ENCODE measurements around the gene TMED4.

GRCh38 chr7:44547536-44548231 lies 34.3 kb downstream of the TMED4 start:
- TF ChIP-seq POLR2A (IDR thresholded peaks at IDR 0.05; ENCODE audit: low read length) (no peak), GATA1 (IDR thresholded peaks at IDR 0.05; ENCODE audit: low read depth, low read length) (no peak)

Data from erythroblast (primary cell).